MV-4-11 (cell line): ENCODE measurements around the gene TMEM53.

ENCODE experiments used
- DNase-seq: peaks from one replicate; lab custom pipeline; 2025; lab: John Stamatoyannopoulos, UW

TMEM53 gene

GRCh38 chr1:44647896-44648295 is 26.4 kb downstream of the TMEM53 start:
- DNase-seq = no peak

GRCh38 chr1:44646261-44647110 is 27.8 kb downstream of the TMEM53 start:
- DNase-seq = no peak

- no peak for DNase-seq
Measured at GRCh38 chr1:44645476-44646244, 28.6 kb downstream of the TMEM53 start.

GRCh38 chr1:44644806-44645205 is 29.5 kb downstream of the TMEM53 start:
- DNase-seq = no peak

- no peak for DNase-seq
Measured at GRCh38 chr1:44643721-44644334, 30.5 kb downstream of the TMEM53 start.

GRCh38 chr1:44642925-44643324 is 31.4 kb downstream of the TMEM53 start:
- DNase-seq = no peak

- no peak for DNase-seq
Measured at GRCh38 chr1:44642255-44642654, 32.0 kb downstream of the TMEM53 start.

GRCh38 chr1:44641126-44642102 is 32.9 kb downstream of the TMEM53 start:
- no peak for DNase-seq

- DNase-seq = no peak
Measured at GRCh38 chr1:44640200-44640853, 34.0 kb downstream of the TMEM53 start.

GRCh38 chr1:44637702-44638411 is 36.4 kb downstream of the TMEM53 start:
- DNase-seq = no peak

- DNase-seq = no peak
Measured at GRCh38 chr1:44636688-44637598, 37.3 kb downstream of the TMEM53 start.

- DNase-seq = no peak
Measured at GRCh38 chr1:44636083-44636687, 38.1 kb downstream of the TMEM53 start.

- no peak for DNase-seq
Measured at GRCh38 chr1:44635439-44635838, 38.8 kb downstream of the TMEM53 start.

- no peak for DNase-seq
Measured at GRCh38 chr1:44634606-44635189, 39.6 kb downstream of the TMEM53 start.

GRCh38 chr1:44632598-44632997 is 41.7 kb downstream of the TMEM53 start:
- no peak for DNase-seq

GRCh38 chr1:44631647-44632539 is 42.4 kb downstream of the TMEM53 start:
- peak; percentile 82 for DNase-seq

GRCh38 chr1:44631333-44631646 is 43.0 kb downstream of the TMEM53 start:
- no peak for DNase-seq

- DNase-seq = no peak
Measured at GRCh38 chr1:44630116-44630515, 44.2 kb downstream of the TMEM53 start.
